CD1c-positive myeloid dendritic cell (primary cell): ENCODE measurements around the gene SPTBN1.

ENCODE experiments used
- DNase-seq: peaks from one replicate; pipeline ENCODE4 v3.0.0-alpha.2; 2016; ENCODE audit errors: extremely low spot score

The SPTBN1 gene

DNA sequence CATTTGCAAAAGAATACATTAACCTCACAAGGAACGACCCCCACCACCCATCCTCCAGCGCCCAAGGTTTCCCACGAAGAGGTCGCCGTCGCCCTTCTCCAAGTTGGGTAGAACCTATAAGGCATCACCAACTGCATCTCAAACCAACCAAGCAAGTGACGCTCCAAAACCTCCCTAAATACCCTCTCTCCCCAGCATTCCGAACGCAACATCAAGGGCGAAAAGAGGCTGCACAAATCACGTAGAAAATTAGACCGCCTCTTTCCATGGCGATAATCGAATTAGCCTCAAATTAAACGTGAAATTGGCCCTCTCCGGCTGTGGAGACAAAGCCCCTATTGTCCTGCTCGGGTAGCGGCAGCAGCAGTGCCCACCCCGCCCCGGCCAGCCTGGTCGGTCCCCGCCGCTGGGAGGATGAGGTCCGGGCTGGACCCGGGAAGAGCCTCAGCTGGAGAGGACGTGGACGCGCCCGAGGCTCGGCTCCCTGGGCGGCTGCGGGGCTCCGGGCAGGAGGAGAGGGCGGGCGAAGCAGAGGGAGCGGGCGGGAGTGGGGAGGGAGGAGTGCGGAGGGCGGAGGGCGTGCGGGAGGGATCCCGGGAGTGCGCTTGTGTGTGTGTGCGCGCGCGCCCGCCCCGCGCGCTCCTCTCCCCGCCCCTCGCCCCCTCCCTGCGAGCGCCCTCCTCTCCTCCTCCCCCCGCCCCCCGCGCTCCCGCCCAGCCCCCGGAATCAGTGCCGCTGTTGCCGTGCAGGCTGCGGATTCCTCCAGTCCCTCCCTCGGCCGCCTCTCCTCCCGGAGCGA, at the start of gene SPTBN1:
SPTBN1 (plus strand) TSS at position 765 of the 799 bp plus-strand sequence. CDS start 70,092 bp downstream, outside the sequence.
- DNase-seq: no peak

DNA sequence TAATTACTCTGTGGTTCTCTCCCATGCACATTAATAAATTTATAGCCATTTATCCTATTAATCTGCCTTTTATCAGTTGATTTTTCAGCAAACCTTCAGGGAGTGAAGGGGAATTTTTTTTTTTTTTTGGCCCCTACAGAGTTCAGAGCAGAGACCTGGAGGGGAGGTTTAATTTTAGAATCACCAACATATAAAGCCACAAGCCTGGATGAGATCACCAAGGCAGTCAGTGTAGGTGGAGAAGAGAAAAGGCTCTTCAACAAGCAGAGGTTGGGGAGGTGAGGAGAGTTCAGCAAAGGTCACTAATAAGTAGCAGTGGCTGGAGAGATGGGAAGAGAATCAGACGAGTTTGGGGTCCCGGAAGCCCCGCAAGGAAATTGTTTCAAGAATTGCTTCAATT, 48.4 kb upstream of the SPTBN1 start:
- no peak for DNase-seq

DNA sequence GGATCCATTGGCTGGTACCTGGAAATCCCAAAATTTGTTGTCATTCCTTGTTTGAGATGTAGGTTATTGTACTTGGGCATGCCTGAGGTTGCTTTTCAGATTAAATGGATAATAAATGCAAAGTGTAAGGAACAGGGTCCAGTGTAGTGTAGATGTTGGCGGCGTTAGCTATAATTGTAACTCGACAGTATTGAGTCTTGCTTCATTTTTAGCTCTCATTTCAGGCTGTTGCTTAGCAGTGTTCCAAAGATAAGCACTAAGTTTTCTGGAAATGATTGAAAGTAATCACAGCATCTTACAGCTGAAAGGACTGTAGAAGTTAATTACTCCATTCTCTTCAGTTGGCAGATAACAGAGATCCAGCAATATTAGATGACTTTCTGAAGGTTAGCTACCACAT, 47.8 kb upstream of the SPTBN1 start:
- no peak for DNase-seq

DNA sequence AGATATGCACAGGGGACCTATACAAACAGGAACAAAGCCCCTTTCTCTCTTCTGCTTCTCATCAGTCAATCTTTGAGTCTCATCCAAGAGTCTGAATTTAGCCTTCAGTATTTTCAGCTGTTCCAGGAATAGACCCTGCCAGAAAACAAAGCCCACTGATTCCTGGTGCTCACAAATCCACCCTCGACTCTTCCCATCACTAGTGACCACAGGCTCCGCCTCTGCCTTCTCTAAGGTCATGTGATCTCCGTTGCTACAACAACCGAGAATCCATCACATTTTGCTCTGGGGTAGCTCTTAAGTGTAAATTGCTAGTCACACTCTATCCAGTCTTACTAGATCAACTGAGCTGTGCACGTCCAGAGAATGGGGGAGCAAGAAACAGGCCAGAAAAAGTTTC, 46.4 kb upstream of the SPTBN1 start:
- DNase-seq: no peak

DNA sequence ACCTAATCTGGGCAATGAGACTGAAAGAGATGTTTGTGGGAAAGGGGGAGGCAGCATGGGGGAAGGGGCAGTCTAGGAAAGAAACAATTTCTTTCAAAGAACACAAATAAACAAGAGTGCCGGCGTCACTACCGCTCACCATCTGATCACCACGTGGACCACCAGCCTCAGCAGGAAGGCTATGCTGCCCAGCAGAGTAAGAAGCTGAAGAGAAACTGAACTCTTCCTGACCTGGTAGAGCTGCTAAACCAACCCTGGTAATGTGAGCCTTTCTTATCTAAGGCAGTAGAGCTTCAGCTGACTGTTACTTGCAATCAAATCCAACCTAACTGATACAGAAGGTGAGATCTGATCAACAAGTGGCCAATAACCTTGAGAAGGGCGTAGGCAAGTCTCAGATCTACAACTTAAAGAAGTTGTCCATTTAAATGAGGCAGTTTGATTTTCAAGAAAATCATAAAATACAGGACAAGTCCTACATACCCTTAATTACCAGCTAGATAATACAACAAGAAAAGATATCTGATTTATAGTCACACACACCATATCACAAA, 44.2 kb upstream of the SPTBN1 start:
- no peak for DNase-seq

DNA sequence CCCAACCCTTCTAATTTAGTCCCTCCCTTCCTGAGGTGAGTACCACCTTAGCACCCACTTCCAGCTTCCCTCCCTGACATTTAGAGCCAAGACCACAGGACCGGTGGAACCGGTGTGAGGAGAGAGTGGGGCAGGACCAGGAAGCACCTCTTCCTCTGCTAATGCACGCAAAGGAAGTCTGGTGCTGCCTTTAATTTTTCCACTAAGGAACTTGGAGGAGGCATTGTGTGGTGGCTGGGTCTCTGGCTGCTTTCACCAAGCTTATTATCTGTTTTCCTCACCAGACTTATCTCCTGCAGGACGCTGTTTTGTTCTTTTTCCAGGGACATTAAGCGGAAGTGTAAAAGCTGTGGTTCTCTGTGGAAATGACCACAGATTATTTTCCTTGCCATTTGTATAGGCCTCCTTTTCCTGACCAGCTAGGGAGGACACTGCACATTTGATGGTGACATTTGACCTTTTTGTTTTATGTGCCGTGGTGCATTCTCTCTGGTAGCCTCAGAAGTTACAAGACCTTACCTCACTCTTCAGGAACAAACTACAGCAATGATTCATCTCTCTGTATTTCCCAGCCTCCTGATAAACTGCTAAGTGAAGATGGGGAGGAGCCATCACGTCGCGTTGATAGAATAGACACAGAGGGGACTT, 39.8 kb upstream of the SPTBN1 start:
- no peak for DNase-seq

DNA sequence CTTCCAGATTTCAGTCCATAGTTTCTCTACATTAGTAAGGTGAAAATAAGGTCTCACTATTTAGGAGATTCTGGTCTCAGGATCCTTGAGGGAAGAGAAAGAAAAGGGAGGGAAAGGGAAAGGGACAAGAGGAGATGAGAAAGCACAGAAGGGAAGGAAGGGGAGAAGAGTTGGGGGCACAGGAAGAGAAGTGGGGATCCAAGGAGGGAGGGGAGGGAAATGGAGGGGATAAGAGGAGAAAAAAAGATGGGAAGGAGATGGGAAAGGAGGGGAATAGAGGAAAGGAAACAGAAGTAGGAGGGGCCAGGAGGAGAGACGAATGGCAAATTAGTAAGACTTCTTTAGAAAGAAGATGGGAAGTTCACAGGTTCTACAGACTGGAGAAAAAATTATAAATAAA, 39.2 kb upstream of the SPTBN1 start:
- no peak for DNase-seq

DNA sequence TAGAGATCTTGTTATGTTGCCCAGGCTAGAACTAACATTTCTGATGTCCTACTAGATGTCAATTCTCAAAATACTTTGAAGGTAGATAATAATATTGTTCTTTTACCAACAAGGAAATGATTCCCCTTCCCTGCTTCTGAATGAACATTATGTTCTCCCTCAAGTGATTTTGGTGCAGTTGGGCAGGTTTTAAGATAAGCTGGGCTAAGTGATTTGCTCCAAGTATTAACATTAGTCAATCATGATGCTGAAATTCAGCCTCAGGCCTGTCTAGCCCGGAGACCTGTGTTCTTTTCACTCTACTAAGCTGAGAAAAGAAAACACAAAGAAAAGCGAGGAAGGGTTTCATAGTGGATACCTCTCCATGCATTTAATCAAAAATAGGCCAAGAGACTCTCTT, 38.5 kb upstream of the SPTBN1 start:
- DNase-seq: no peak

DNA sequence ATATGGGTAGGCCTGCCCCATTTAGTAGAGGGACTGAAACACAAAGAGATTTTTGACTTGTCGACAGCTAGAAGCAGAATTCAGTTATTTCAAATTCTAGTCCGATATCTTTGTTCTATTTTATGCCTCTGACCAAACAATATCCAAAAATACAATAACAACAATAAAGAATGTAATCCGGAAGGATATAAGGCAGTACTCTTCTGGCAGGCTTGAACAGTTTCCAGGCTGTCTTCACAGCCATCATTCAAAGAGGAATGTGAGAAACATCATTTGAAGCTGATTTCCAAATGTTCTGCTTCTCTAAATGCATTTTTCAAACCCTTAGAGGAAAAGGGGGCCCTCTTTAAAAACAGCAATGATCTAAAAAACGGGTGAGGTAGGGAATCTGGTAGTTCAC, 36.7 kb upstream of the SPTBN1 start:
- no peak for DNase-seq

DNA sequence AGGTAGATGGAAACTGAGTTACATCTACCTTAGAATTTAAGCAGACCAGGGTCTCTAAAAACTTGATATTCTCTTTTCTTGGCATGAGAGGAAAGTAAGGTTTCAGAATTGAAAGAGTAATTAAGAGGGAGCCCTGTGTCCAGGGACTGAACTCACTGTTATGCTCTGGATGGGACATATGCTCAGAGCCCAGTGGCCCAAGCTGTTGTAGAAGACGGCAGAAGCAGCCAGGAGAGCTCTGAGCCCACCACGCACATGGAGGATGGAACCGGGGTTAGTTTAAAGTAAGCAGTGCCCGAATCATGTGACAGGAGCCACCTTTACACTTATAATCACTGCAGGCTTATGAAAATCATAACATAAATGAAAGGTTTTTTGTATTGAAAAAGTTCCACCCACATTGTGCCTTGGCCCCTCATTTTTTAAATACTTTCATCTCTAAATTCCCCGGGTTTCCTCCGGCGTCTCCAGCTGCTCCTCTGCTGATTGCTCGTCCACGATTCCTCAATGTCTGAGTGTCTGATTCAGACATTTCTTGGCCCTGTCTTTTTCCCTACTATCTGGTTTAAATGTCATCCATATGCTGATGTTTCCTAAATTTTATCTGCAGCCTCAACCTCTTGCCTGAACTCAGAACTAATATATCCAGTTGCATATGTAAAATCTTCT, 36.1 kb upstream of the SPTBN1 start:
- DNase-seq: no peak

DNA sequence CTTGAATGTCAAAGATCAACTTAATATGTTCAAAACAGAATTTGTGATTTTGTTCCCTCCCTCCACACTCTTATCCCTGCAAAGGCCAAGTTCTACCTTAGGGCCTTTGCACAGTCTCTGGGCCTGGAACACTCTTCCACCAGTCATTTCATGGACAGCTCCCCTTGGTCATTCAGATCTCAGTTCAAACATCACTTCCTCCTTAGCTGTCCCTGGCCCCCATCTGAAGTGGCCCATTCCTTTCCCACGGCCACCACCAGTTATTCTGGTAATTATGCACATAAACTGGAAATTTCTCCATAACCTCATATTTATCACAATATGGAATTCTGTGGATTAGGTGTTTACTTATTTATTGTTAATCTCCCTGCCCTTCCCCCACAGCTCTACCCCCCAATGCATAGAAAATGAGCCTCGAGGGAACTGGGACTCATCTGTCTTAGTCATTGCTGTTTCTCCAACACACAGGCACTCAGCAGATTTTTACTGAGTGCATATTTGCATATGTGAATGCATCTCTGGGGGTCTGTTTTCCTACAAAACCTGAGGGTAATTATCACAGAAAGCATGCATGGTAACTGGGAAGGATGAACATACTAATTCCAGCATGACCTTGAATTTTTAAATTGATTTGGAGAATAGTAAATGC, 35.5 kb upstream of the SPTBN1 start:
- no peak for DNase-seq

DNA sequence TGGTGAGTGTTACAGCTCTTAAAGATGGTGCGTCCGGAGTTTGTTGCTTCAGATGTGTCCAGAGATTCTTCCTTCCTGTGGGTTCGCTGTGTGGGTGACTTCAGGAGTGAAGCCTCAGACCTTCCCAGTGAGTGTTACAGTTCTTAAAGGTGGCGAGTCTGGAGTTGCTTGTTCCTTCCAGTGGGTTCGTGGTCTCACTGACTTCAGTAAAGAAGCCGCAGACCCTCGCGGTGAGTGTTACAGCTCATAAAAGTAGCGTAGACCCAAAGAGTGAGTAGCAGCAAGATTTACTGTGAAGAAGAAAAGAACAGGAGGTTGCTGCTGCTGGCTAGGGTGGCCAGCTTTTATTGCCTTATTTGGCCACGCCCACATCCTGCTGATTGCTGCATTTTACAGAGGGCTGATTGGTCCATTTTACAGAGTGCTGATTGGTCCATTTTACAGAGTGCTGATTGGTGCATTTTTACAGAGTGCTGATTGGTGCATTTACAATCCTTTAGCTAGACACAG, 34.0 kb upstream of the SPTBN1 start:
- DNase-seq: peak; percentile 19

DNA sequence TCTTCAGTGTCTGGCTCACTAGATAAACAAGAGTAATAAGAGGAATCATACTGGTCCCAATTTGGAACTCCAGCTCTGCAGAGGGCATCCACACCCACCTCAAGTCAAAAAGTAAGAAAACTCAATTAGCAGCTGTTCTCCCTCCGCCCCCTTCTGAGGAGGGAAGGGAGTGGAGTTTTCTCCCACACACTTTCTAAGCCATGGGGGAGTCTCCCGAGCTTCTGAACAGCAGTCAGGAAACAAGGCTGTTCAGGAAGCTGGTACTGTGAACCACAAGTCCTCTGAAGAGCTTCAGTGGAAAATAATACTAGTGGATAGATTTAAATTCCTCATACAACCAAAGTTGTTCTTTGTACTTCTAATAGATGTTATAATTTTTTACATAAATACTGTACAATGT, 32.9 kb upstream of the SPTBN1 start:
- DNase-seq: no peak

DNA sequence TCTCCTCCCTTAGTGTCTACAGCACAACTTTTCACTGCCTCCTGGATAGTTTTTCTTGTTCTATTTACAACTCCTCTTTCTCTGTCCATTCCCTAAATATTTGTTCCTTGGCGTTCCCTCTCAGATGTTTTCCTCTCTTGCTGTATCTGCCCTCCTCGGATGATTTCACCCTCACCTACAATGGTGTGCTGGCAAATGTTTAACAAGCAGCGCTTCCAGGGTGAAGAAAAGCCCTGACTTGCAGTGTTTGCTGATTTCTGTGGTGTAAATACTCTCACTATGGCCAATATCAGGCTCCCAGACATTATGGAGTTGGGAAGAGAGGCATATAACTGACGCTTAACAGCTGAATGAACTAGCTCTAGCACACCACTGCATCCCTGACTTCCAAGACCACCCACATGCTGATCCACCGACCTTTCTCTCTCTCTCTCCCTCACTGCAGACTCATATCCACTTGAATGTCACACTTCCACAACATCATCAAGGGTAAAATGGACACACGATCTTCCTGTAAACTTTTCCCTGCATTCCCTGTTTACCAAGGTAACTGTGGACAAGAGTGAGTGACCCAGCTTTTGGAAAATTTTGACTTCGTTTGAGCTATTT, 31.5 kb upstream of the SPTBN1 start:
- DNase-seq: no peak

DNA sequence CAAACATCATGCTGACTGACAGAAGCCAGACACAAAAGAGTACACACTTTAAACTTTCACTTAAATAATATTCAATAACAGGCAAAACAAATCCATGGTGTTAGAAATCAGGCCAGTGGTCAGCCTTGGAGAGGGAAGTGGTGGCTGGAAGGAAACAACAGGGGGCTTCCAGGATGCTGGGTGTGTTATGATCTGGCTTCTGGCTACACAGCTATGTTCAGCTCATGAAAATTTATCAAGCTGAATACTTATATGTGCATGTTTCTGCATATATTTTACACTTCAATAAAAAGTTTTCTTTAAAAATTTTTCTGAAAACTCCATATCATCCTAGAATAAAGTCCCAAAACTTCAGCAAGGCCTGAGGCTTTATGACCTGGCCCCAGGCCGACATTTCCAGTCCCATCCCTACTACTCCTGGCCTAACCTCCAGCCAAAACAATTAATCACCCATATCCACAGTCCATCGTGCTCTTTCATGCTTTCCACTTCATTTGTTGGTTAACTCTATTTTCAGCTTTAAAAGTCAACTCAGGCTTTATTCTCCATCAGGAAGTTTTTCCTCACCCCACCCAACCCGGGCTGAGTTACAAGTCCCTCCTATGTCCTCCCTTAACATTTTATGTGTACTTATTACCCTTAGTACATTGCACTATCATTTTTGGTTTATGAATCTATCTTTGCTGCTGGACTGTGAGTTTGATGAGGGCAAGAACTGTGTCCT, 27.9 kb upstream of the SPTBN1 start:
- no peak for DNase-seq

DNA sequence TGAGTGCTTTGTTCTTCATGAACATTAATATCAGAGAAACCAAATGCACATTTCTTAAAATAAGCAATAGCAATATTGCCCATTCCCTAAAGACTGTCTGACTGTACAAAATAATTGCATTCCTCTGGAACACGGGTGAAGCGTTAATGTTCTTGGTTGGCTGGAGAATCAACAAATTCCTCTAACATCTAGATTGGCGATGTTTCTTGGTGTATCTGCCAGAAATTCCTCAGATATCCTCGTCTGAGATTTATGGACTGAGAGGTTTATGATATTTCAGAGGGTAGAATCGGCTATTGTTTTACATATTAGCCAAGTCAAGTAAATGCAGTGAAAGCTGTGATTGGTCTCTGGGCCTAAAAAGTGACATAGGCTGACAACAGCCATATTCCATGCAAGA, 27.1 kb upstream of the SPTBN1 start:
- no peak for DNase-seq

DNA sequence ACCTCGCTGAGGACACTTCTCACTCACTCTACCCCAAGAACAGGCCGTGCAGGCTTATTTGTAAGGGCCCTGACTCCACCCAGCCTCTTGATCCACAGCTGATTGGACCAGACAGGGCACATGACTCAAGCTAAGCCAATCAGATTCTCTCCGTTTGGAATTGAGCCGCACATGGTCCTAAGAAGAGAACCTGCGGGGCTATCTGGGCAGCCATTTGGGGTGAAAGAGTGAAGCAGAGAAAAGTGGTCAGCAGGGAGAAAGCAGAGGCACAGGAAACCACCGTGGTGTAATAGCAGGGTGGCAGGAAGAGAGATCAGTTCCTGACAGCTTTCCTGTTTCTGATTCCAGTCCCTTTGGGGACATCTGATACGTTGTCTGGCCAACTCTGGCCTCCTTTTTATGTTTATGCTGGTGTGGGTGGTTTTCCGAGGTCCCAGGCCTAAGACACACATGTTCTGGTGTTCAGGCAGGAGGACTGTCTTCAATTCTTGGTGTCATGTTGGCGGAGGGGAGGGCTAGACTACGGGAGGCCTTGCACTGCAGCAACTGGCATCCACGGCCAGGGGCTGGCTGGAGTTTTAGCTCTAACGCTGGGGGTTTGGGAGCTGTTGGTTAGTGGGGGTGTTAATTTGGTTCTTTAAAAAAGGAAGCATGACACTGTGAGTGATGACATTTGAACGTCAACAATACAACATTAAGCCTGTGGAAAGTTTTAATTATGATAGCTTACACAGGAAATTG, 26.1 kb upstream of the SPTBN1 start:
- no peak for DNase-seq

DNA sequence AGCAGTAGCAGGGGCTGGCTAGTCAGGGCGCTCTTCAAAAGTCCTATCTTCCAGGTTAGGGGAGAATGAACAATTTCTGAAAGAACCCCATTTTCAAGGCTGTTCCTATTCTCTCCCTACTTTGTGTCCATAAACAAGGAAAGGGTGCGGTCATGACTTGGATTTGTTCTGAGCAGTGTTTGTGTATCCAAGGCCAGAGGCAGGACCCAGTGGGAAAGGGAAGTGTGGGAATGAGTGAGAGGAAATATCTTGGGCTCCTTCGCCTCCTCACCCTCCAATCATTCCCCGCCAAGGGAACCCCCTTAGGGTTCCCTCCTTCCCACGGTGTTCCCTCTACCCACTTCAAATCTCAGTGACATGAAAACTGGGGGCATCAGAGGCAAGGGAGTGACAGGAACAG, 25.5 kb upstream of the SPTBN1 start:
- DNase-seq: no peak

DNA sequence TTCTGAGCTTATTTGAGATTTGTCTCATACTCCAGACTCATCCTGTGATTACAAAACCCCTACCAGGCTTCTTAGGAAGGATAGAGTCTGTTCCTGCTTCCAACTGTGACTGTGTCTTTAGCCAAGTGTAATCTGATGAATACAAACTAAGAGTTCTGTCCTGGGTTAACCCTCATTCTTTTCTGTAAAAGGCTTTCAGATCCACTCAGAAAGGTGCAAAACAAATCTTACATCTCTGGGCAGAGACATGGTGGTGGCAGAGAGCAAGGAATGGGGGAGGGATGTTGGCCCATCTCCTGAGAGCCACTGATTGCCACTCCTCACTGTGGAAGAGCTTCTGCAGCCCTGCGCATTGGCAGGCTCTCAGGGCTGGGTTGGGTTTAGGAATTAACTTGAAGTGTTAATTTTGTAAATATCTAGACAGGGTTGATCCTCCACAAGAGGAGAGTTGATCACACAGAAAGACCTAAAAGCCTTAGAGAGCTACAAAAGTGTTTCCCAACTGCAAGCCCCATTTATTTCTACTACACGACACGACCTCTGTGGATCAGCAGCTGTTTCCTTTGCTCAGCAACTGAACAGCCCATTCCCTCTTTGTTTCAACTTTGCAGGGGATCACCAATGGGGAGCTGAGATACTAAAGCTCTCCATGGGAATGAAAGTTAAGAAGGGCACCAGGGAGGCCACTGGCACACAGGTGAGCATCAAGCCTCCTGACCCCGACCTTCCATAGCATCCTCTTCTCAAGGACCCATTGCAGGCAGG, 23.7 kb upstream of the SPTBN1 start:
- DNase-seq: no peak
